ENCODE results near the gene LACTBL1. TPM values are rescaled to one million over a fixed set of nuclear protein-coding genes. Genes with fewer than 3 reads are reported as not detected.

LACTBL1 gene
- total RNA-seq, 1 donor from 2014 or later: not detected

DNA sequence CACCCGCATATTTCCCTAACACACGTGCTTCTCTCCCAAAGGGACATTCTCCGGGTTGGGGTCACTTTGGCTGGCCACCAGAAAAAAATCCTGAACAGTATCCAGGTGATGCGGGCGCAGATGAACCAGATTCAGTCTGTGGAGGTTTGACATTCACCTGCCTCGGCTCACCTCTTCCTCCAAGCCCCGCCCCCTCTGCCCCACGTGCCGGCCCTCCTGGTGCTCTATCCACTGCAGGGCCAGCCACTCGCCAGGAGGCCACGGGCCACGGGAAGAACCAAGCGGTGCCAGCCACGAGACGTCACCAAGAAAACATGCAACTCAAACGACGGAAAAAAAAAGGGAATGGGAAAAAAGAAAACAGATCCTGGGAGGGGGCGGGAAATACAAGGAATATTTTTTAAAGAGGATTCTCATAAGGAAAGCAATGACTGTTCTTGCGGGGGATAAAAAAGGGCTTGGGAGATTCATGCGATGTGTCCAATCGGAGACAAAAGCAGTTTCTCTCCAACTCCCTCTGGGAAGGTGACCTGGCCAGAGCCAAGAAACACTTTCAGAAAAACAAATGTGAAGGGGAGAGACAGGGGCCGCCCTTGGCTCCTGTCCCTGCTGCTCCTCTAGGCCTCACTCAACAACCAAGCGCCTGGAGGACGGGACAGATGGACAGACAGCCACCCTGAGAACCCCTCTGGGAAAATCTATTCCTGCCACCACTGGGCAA is 59.1 kb downstream of the LACTBL1 start:
- no peak for DNase-seq (ENCODE audit: low read depth in 2 of 2)

GRCh38 chr1:22912311-22912710 is 60.4 kb downstream of the LACTBL1 start:
- DNase-seq (ENCODE audit: low read depth in 2 of 2): no peak

GRCh38 chr1:22910986-22911651 is 61.5 kb downstream of the LACTBL1 start:
- no peak for DNase-seq (ENCODE audit: low read depth in 2 of 2)

DNA sequence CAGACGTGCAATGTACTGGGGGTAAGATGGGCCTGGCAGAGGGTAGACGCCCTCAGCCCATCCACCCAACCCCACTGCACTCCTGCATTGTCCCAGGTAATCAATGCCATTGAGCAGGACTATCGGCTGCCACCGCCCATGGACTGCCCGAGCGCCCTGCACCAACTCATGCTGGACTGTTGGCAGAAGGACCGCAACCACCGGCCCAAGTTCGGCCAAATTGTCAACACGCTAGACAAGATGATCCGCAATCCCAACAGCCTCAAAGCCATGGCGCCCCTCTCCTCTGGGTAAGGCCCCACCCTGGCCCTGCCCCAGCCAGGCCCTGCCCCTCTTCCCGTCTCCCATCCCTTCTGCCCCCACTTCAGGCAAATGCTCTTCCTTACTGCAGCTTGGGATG is 62.4 kb downstream of the LACTBL1 start:
- DNase-seq (ENCODE audit: low read depth in 2 of 2): no peak

DNA sequence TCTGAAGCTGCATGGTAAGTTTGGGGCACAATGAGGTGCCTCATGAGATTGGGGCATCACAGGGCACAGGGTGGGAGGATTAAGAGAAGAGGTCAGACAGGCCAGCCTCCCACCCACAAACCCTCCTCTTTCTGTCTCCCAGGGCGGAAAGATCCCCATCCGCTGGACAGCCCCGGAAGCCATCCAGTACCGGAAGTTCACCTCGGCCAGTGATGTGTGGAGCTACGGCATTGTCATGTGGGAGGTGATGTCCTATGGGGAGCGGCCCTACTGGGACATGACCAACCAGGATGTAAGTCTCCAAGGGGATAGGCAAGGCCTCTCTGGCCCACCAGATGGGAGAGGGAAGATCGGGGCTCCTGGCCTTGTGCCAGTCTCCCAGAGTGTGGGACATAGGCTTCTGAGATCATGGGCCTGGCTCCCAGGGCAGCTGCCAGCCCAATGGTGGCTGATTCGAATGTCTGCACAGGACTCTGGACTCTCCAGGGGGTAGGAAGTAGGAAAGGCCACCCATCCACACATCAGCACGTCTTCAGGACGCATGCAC is 63.7 kb downstream of the LACTBL1 start:
- DNase-seq (ENCODE audit: low read depth in 2 of 2): no peak

DNA sequence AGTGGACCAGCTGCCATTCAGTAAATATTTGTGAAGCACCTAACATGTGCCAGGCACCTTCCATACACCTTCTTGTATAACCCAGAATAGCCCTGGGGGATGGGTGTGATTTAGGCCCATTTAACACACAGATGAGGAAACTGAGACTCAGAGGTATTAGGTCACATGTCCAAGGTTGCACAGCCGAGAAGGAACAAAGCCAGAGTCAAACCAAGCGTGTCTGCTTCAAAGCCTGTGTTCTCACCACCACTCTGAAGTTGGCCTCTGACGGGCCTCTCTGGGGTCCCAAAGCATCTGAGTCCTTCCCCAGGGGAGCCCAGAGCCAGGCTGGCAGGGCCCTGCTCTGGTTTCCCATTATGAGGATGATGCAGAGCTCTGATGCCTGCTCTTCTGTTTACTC is 65.1 kb downstream of the LACTBL1 start:
- DNase-seq (ENCODE audit: low read depth in 2 of 2): no peak

- DNase-seq (ENCODE audit: low read depth in 2 of 2): no peak
Observed at GRCh38 chr1:22906968-22907367, 65.7 kb downstream of the LACTBL1 start.

- no peak for DNase-seq (ENCODE audit: low read depth in 2 of 2)
Observed at GRCh38 chr1:22903113-22903512, 69.6 kb downstream of the LACTBL1 start.

Other genes with a start within 250 kb of the LACTBL1 start
- not detected in 2 replicates for gene TEX46, start 43.0 kb upstream of the LACTBL1 start, total RNA-seq
- gene KDM1A, start 46.6 kb upstream of the LACTBL1 start, total RNA-seq: 85.7 and 97.2 TPM in 2 replicates
- 29.1 and 33.6 TPM in 2 replicates for gene LUZP1, start 196.0 kb upstream of the LACTBL1 start, total RNA-seq
- 0.13 TPM in 2 replicates for gene HTR1D, start 244.6 kb upstream of the LACTBL1 start, total RNA-seq

All from dermis microvascular lymphatic vessel endothelial cell (primary cell).